H1 (cell line): ENCODE data around the gene CLIP3. TPM values are rescaled to one million over a fixed set of nuclear protein-coding genes. Genes with fewer than 3 reads are reported as not detected.

Experiments used
- CTCF ChIA-PET: fragments of 300-600 bp; sonication (Branson Sonifier 250); formaldehyde crosslinking; loops from one replicate; lab custom pipeline; 2021; ENCODE audit not compliant: partially characterized antibody; lab: Charles Lee
- POLR2A ChIA-PET: fragments of 300-600 bp; sonication (Branson Sonifier 250); formaldehyde crosslinking; loops from one replicate; lab custom pipeline; 2021; ENCODE audit warnings: inconsistent platforms; ENCODE audit not compliant: partially characterized antibody; lab: Charles Lee
- DNase-seq, 2 experiments: peaks; one replicate each; pipeline versions ENCODE4 v3.0.0 to v3.0.0-alpha.2; 2010 to 2022; ENCODE audit warnings: low spot score in 2 of 2, low read depth in 1 of 2, mixed read lengths in 1 of 2
- FAIRE-seq: peaks from 2 replicates; lab custom pipeline; 2011; peaks lifted over from hg19 to GRCh38; lab: Jason Lieb, UNC
- H2AFZ ChIP-seq: 2 replicates; pipeline ENCODE4 v1.8.1; 2012; ENCODE audit warnings: low read length, inconsistent platforms
- H2AK5ac ChIP-seq: 2 replicates; pipeline ENCODE4 v1.6.1; 2013; ENCODE audit warnings: low read depth, low read length
- H2BK120ac ChIP-seq: replicated peaks from 2 replicates; pipeline ENCODE3; 2013; ENCODE audit warnings: low read depth, low read length, inconsistent platforms
- H2BK12ac ChIP-seq: 2 replicates; pipeline ENCODE4 v1.6.1; 2013; ENCODE audit warnings: low read depth, low read length
- H2BK15ac ChIP-seq: 2 replicates; pipeline ENCODE4 v1.6.1; 2013; ENCODE audit warnings: low read length
- H2BK20ac ChIP-seq: 2 replicates; pipeline ENCODE4 v1.6.1; 2013; ENCODE audit warnings: low read length
- H2BK5ac ChIP-seq: 2 replicates; pipeline ENCODE4 v1.6.1; 2013; ENCODE audit warnings: low read depth, low read length
- H3K14ac ChIP-seq: 2 replicates; pipeline ENCODE4 v1.6.1; 2013; ENCODE audit warnings: inconsistent platforms; ENCODE audit not compliant: insufficient read length
- H3K18ac ChIP-seq: 2 replicates; pipeline ENCODE4 v1.6.1; 2013; ENCODE audit warnings: low read length; ENCODE audit errors: extremely low read depth
- H3K23ac ChIP-seq: 2 replicates; pipeline ENCODE4 v1.6.1; 2013; ENCODE audit warnings: inconsistent platforms; ENCODE audit not compliant: insufficient read length
- H3K23me2 ChIP-seq: 2 replicates; pipeline ENCODE4 v1.6.1; 2013; ENCODE audit warnings: low read depth, low read length
- H3K27ac ChIP-seq: 2 replicates; pipeline ENCODE4 v1.6.1; 2011; ENCODE audit warnings: low read depth, low read length, inconsistent platforms
- H3K27me3 ChIP-seq, 4 experiments: replicated peaks in 1 of 4; 1 replicate in 1 of 4; 2 replicates in 3 of 4; pipeline versions ENCODE4 v1.6.1 to v1.8.1; 2011 to 2013; ENCODE audit warnings: low read length in 3 of 4, mild to moderate bottlenecking in 3 of 4, inconsistent platforms in 2 of 4, mixed read lengths in 2 of 4, moderate library complexity in 1 of 4; ENCODE audit not compliant: control insufficient read depth in 3 of 4, insufficient read depth in 3 of 4; ENCODE audit errors: extremely low read depth in 1 of 4
- H3K36me3 ChIP-seq, 4 experiments: 2 replicates each; pipeline versions ENCODE4 v1.6.1 to v1.8.1; 2011 to 2013; ENCODE audit warnings: mild to moderate bottlenecking in 4 of 4, low read length in 3 of 4, moderate library complexity in 2 of 4, control low read depth in 1 of 4, inconsistent platforms in 1 of 4; ENCODE audit not compliant: insufficient read depth in 4 of 4, control insufficient read depth in 2 of 4
- H3K4ac ChIP-seq: replicated peaks from 2 replicates; pipeline ENCODE3; 2013; ENCODE audit warnings: low read length, low read depth, mixed read lengths, inconsistent platforms; ENCODE audit not compliant: insufficient read length
- H3K4me1 ChIP-seq, 4 experiments: replicated peaks in 1 of 4; 1 replicate in 1 of 4; 2 replicates in 3 of 4; pipeline versions ENCODE4 v1.6.1 to v1.8.1; 2011 to 2013; ENCODE audit warnings: low read length in 3 of 4, inconsistent platforms in 2 of 4, mixed read lengths in 1 of 4; ENCODE audit not compliant: insufficient read depth in 4 of 4, control insufficient read depth in 3 of 4
- H3K4me2 ChIP-seq, 2 experiments: 2 replicates each; pipeline versions ENCODE4 v1.6.1 to v1.8.1; 2011 to 2013; ENCODE audit warnings: low read depth in 2 of 2, low read length in 2 of 2, control low read depth in 1 of 2, inconsistent platforms in 1 of 2, mild to moderate bottlenecking in 1 of 2; ENCODE audit not compliant: insufficient read depth in 1 of 2
- H3K4me3 ChIP-seq, 4 experiments: fragments of 200-600, 300-600 bp in 1 of 4; sonication (generic), shearing (Covaris generic), sonication (Bioruptor Twin) in 1 of 4; 2 replicates each; pipeline versions ENCODE4 v1.5.1 to v1.8.1; 2011 to 2016; ENCODE audit warnings: low read length in 4 of 4, low read depth in 3 of 4, control low read depth in 2 of 4, inconsistent platforms in 2 of 4, mild to moderate bottlenecking in 2 of 4, mixed read lengths in 1 of 4, moderate library complexity in 1 of 4; ENCODE audit not compliant: insufficient read depth in 2 of 4; ENCODE audit errors: extremely low read depth in 1 of 4
- H3K56ac ChIP-seq: replicated peaks from 2 replicates; pipeline ENCODE3; 2013; ENCODE audit warnings: low read depth, mild to moderate bottlenecking, mixed read lengths, low read length, inconsistent platforms; ENCODE audit not compliant: insufficient read length
- H3K79me1 ChIP-seq: 2 replicates; pipeline ENCODE4 v1.6.1; 2013; ENCODE audit warnings: low read depth, low read length, control low read depth
- H3K79me2 ChIP-seq, 2 experiments: 2 replicates each; pipeline versions ENCODE4 v1.6.1 to v1.8.1; 2012 to 2013; ENCODE audit warnings: low read length in 2 of 2, mild to moderate bottlenecking in 2 of 2, inconsistent platforms in 1 of 2; ENCODE audit not compliant: insufficient read depth in 2 of 2, control insufficient read depth in 1 of 2
- H3K9ac ChIP-seq, 4 experiments: replicated peaks in 1 of 4; 1 replicate in 1 of 4; 2 replicates in 3 of 4; pipeline versions ENCODE4 v1.6.1 to v1.8.1; 2011 to 2013; ENCODE audit warnings: low read depth in 3 of 4, low read length in 3 of 4, control low read depth in 2 of 4, mild to moderate bottlenecking in 2 of 4, moderate library complexity in 2 of 4, inconsistent platforms in 1 of 4; ENCODE audit errors: extremely low read depth in 1 of 4
- H3K9me3 ChIP-seq, 2 experiments: 2 replicates each; pipeline versions ENCODE4 v1.6.1 to v1.8.1; 2012 to 2013; ENCODE audit warnings: mild to moderate bottlenecking in 2 of 2, moderate library complexity in 2 of 2, control low read depth in 1 of 2, inconsistent platforms in 1 of 2, low read depth in 1 of 2, low read length in 1 of 2, mixed read lengths in 1 of 2; ENCODE audit not compliant: insufficient read depth in 2 of 2
- H4K20me1 ChIP-seq, 2 experiments: replicated peaks in 1 of 2; 2 replicates each; pipeline versions ENCODE3 to v1.8.1; 2011 to 2013; ENCODE audit warnings: inconsistent platforms in 2 of 2, low read length in 2 of 2, mild to moderate bottlenecking in 1 of 2; ENCODE audit not compliant: insufficient read depth in 2 of 2, control insufficient read depth in 1 of 2
- H4K5ac ChIP-seq: 2 replicates; pipeline ENCODE4 v1.6.1; 2013; ENCODE audit warnings: low read length, low read depth, mixed read lengths, inconsistent platforms; ENCODE audit not compliant: insufficient read length
- H4K8ac ChIP-seq: 2 replicates; pipeline ENCODE4 v1.8.0; 2013; ENCODE audit warnings: mild to moderate bottlenecking, moderate library complexity, low read length, inconsistent platforms; ENCODE audit not compliant: insufficient read depth; ENCODE audit errors: extremely low read depth
- H4K91ac ChIP-seq: replicated peaks from 2 replicates; pipeline ENCODE3; 2013; ENCODE audit warnings: low read length, mixed read lengths, inconsistent platforms; ENCODE audit not compliant: insufficient read length
- BRCA1 ChIP-seq: IDR thresholded peaks from 2 replicates; pipeline ENCODE4 v1.6.1; 2012; ENCODE audit warnings: low read depth, low read length, improper control_type of control experiment
- CTBP2 ChIP-seq: IDR thresholded peaks from 2 replicates; pipeline ENCODE4 v1.7.0; 2011; ENCODE audit warnings: borderline replicate concordance, mild to moderate bottlenecking, moderate library complexity, mixed read lengths, low read length; ENCODE audit not compliant: insufficient read depth, insufficient read length
- EZH2 ChIP-seq: fragments of 200-600 bp; sonication (generic); IDR thresholded peaks from 2 replicates; pipeline ENCODE4 v1.7.1; 2012; ENCODE audit warnings: low read depth, mild to moderate bottlenecking, moderate library complexity, low read length, inconsistent platforms; ENCODE audit not compliant: severe bottlenecking
- HDAC2 ChIP-seq, 2 experiments: fragments of 300-600 bp in 1 of 2; sonication (generic) in 1 of 2; IDR thresholded peaks; 2 replicates each; pipeline ENCODE4 v1.6.1; 2011 to 2012; ENCODE audit warnings: low read depth in 2 of 2, low read length in 2 of 2, mild to moderate bottlenecking in 2 of 2, moderate library complexity in 2 of 2, borderline replicate concordance in 1 of 2, inconsistent platforms in 1 of 2
- KDM1A ChIP-seq: fragments of 200-600, 300-600 bp; sonication (generic); IDR thresholded peaks from 2 replicates; pipeline ENCODE4 v1.7.1; 2016; ENCODE audit warnings: mild to moderate bottlenecking, low read length, borderline replicate concordance
- KDM5A ChIP-seq: fragments of 200-600 bp; IDR thresholded peaks from 2 replicates; pipeline ENCODE4 v1.7.1; 2012; ENCODE audit warnings: mild to moderate bottlenecking, low read length, inconsistent platforms, mixed read lengths
- MAFK ChIP-seq: IDR thresholded peaks from 2 replicates; pipeline ENCODE4 v1.6.1; 2012; ENCODE audit warnings: low read depth, mild to moderate bottlenecking, improper control_type of control experiment, low read length
- RBBP5 ChIP-seq: IDR thresholded peaks from 2 replicates; pipeline ENCODE4 v1.7.1; 2012; ENCODE audit warnings: low read depth, mild to moderate bottlenecking, inconsistent platforms, low read length, moderate library complexity, borderline replicate concordance
- SP2 ChIP-seq: IDR thresholded peaks from 2 replicates; pipeline ENCODE4 v1.6.1; 2012; ENCODE audit warnings: mild to moderate bottlenecking, low read length, inconsistent platforms
- TAF7 ChIP-seq: optimal IDR thresholded peaks from 2 replicates; pipeline ENCODE3; 2011; ENCODE audit warnings: low read depth, mild to moderate bottlenecking, inconsistent platforms, low read length, moderate library complexity, borderline replicate concordance
- polyA plus RNA-seq, 7 experiments: library from polyadenylated mRNA; depleted of rRNA in 3 of 7; stranded (reverse) in 5 of 7; unstranded in 2 of 7; fragments of >200 nt in 5 of 7; fragments of 200-250 nt in 2 of 7; gene quantifications; 1 replicate in 5 of 7; 2 replicates in 1 of 7; 4 replicates in 1 of 7; pipeline versions ENCODE4 v1.2.1 to v1.2.3, GENCODE V29; 2011 to 2013; ENCODE audit warnings: missing spikeins in 2 of 7, mixed read lengths in 2 of 7
- total RNA-seq: library from RNA; stranded (reverse); fragmentation: NEBNext Ultra II Directional; extraction: Animal tissue kit (Norgen Biotek cat#: 25700); gene quantifications from 2 replicates; pipeline ENCODE4 v1.2.1, GENCODE V29; 2021

CLIP3 gene
- total and polyA plus RNA-seq, 2 of the 8 experiments (the other 6 are each of a cell fraction or from before 2014, with no cell fraction given), result 5.9 to 21.7 TPM

GRCh38 chr19:36047835-36048234 is 15.2 kb upstream of the CLIP3 start:
- Histone ChIP-seq H3K4me2 (no peak overlapping the region), H3K9ac (no peak overlapping the region), H3K4me1 (peaks cover 0 to 6% (median 3%) of the 10 kb centered on the region in 4 experiments; a peak in 6 of 7 replicates), H3K79me2 (0 out of 4 replicates have a peak, but pooled peaks cover 0 to 3% of the 10 kb centered on the region in 2 experiments), H3K27ac (no peak overlapping the region), H4K20me1 (peaks cover 0 to 5% of the 10 kb centered on the region in 2 experiments), H3K27me3 (no peaks in the 10 kb centered on the region), H3K56ac (no peak overlapping the region), H4K91ac (no peak overlapping the region), H3K36me3 (no peaks in the 10 kb centered on the region), H3K4ac (no peak overlapping the region), H3K23me2 (no peaks in the 10 kb centered on the region), H2BK5ac (no peak overlapping the region), H3K9me3 (no peaks in the 10 kb centered on the region), H2BK20ac (no peak overlapping the region), H3K23ac (no peak overlapping the region), H2BK12ac (no peak overlapping the region), H3K4me3 (no peak overlapping the region), H2BK15ac (no peak overlapping the region), H2AFZ (no peak overlapping the region), H3K14ac (no peak overlapping the region), H2BK120ac (no peak overlapping the region), H3K18ac (no peak overlapping the region), H3K79me1 (no peaks in the 10 kb centered on the region), H2AK5ac (no peak overlapping the region), H4K5ac (no peak overlapping the region), H4K8ac (no peak overlapping the region)
- FAIRE-seq, result no peak
- CTCF ChIA-PET, result interaction anchor here (1.2 kb wide), 1 partner anchor 13 kb away, joined by 3 read pairs; no protein-coding TSS in a partner anchor
- no peak for DNase-seq
- POLR2A ChIA-PET, result interaction anchor here (1.0 kb wide), 1 partner anchor 63 kb away, joined by 3 read pairs; the partner anchor contains the start of gene OVOL3
- TF ChIP-seq MAFK, result no peak
- TF ChIP-seq SP2, result no peak
- TF ChIP-seq TAF7, result no peak
- TF ChIP-seq HDAC2 (IDR thresholded peaks at IDR 0.05; ENCODE audit: borderline replicate concordance in 1 of 2, low read depth in 2 of 2, low read length in 2 of 2), result no peak
- no peak for TF ChIP-seq KDM5A
- TF ChIP-seq EZH2, result no peak
- no peak for TF ChIP-seq CTBP2
- no peak for TF ChIP-seq BRCA1
- TF ChIP-seq RBBP5, result no peak
- no peak for TF ChIP-seq KDM1A
